ENCODE results near the gene WNK4.

- no peak for TF ChIP-seq CTCF (IDR thresholded peaks at IDR 0.05 in 8 of 11, conservative IDR thresholded peaks at IDR 0.05 in 3 of 11)
- no peak for TF ChIP-seq POLR2A (IDR thresholded peaks at IDR 0.05)
- TF ChIP-seq POLR2AphosphoS5 (IDR thresholded peaks at IDR 0.05) = peak in 1 of 3 donors; percentile 18
Observed at GRCh38 chr17:42779936-42780850, at the start of gene WNK4.

All from spleen (tissue), 7 donors.